IMR-90 (cell line): ENCODE results near the gene ORAI3. TPM values are rescaled to one million over a fixed set of nuclear protein-coding genes. Genes with fewer than 3 reads are reported as not detected.

Experiments
- ATAC-seq: fragments of 200-7000 bp; cut with Tn5 transposase; 2 replicates; pipeline ENCODE4 v1.9.1; 2020; ENCODE audit warnings: low read depth, mild to moderate bottlenecking, moderate library complexity
- BruUV-seq: library from RNA; stranded (reverse); fragments of 400-500 nt; replicated peaks from 2 replicates; lab custom pipeline; 2021; lab: Mats Ljungman, UMichigan
- CTCF ChIA-PET: fragments of 300-600 bp; formaldehyde crosslinking; extraction: SDS; loops from one replicate; lab custom pipeline; 2021; ENCODE audit warnings: antibody characterized with exemption; lab: Yijun Ruan, JAX
- POLR2A ChIA-PET: fragments of 300-600 bp; sonication (Branson Sonifier 250); formaldehyde crosslinking; loops from one replicate; lab custom pipeline; 2022; ENCODE audit warnings: antibody characterized with exemption; ENCODE audit not compliant: unreplicated experiment; lab: Charles Lee
- DNase-seq: peaks from one replicate; pipeline ENCODE4 v3.0.0; 2013
- H2AFZ ChIP-seq: replicated peaks from 2 replicates; pipeline ENCODE3; 2013; ENCODE audit warnings: low read length, mild to moderate bottlenecking; ENCODE audit not compliant: poor library complexity
- H2AK5ac ChIP-seq: 2 replicates; pipeline ENCODE4 v1.6.1; 2013; ENCODE audit warnings: low read depth, low read length, inconsistent platforms
- H2AK9ac ChIP-seq: replicated peaks from 2 replicates; pipeline ENCODE3; 2013; ENCODE audit warnings: mild to moderate bottlenecking, low read depth, low read length, moderate library complexity; ENCODE audit not compliant: poor library complexity
- H2BK120ac ChIP-seq: 2 replicates; pipeline ENCODE4 v1.6.1; 2013; ENCODE audit warnings: low read depth, low read length, inconsistent platforms
- H2BK15ac ChIP-seq: 3 replicates; pipeline ENCODE4 v1.6.1; 2013; ENCODE audit warnings: low read depth, low read length, inconsistent platforms
- H2BK20ac ChIP-seq: 2 replicates; pipeline ENCODE4 v1.6.1; 2013; ENCODE audit warnings: low read depth, mild to moderate bottlenecking, inconsistent platforms, low read length, moderate library complexity
- H2BK5ac ChIP-seq: 2 replicates; pipeline ENCODE4 v1.6.1; 2013; ENCODE audit warnings: mild to moderate bottlenecking, low read depth, low read length, inconsistent platforms; ENCODE audit not compliant: poor library complexity, severe bottlenecking
- H3K14ac ChIP-seq: replicated peaks from 2 replicates; pipeline ENCODE4 v1.6.1; 2013; ENCODE audit warnings: low read depth, low read length, inconsistent platforms
- H3K18ac ChIP-seq: 2 replicates; pipeline ENCODE4 v1.6.1; 2013; ENCODE audit warnings: low read depth, low read length, control low read depth
- H3K23ac ChIP-seq: 2 replicates; pipeline ENCODE4 v1.6.1; 2013; ENCODE audit warnings: low read depth, low read length, inconsistent platforms
- H3K27ac ChIP-seq: 2 replicates; pipeline ENCODE4 v1.5.1; 2013; ENCODE audit warnings: mild to moderate bottlenecking, control low read depth, low read length; ENCODE audit not compliant: insufficient read depth
- H3K27me3 ChIP-seq: 2 replicates; pipeline ENCODE4 v1.6.1; 2013; ENCODE audit warnings: low read length; ENCODE audit not compliant: control insufficient read depth, insufficient read depth
- H3K36me3 ChIP-seq: 2 replicates; pipeline ENCODE4 v1.6.1; 2013; ENCODE audit warnings: low read length, mixed read lengths; ENCODE audit not compliant: control insufficient read depth, insufficient read depth
- H3K4ac ChIP-seq: 2 replicates; pipeline ENCODE4 v1.6.1; 2013; ENCODE audit warnings: low read depth, low read length, inconsistent platforms
- H3K4me1 ChIP-seq: 2 replicates; pipeline ENCODE4 v1.6.1; 2013; ENCODE audit warnings: low read length, mixed read lengths; ENCODE audit not compliant: control insufficient read depth, insufficient read depth
- H3K4me2 ChIP-seq: 2 replicates; pipeline ENCODE4 v1.6.1; 2013; ENCODE audit warnings: low read depth, mild to moderate bottlenecking, control low read depth, low read length, moderate library complexity
- H3K4me3 ChIP-seq: 2 replicates; pipeline ENCODE4 v1.5.1; 2013; ENCODE audit warnings: low read depth, mild to moderate bottlenecking, control low read depth, low read length, moderate library complexity; ENCODE audit not compliant: insufficient read depth
- H3K56ac ChIP-seq: 2 replicates; pipeline ENCODE4 v1.6.1; 2013; ENCODE audit warnings: low read length, inconsistent platforms; ENCODE audit not compliant: insufficient read depth; ENCODE audit errors: extremely low read depth
- H3K79me1 ChIP-seq, 2 experiments: 2 replicates each; pipeline ENCODE4 v1.6.1; 2013; ENCODE audit warnings: low read length in 2 of 2, inconsistent platforms in 1 of 2, low read depth in 1 of 2
- H3K9ac ChIP-seq: 2 replicates; pipeline ENCODE4 v1.6.1; 2013; ENCODE audit warnings: low read depth, low read length, control low read depth
- H3K9me1 ChIP-seq: 2 replicates; pipeline ENCODE4 v1.6.1; 2013; ENCODE audit warnings: low read length, inconsistent platforms; ENCODE audit not compliant: insufficient read depth
- H3K9me3 ChIP-seq: 2 replicates; pipeline ENCODE4 v1.6.1; 2013; ENCODE audit warnings: low read length; ENCODE audit not compliant: control insufficient read depth, insufficient read depth
- H4K20me1 ChIP-seq: 2 replicates; pipeline ENCODE4 v1.6.1; 2013; ENCODE audit warnings: low read length, inconsistent platforms; ENCODE audit not compliant: insufficient read depth
- H4K5ac ChIP-seq: 2 replicates; pipeline ENCODE4 v1.6.1; 2013; ENCODE audit warnings: mild to moderate bottlenecking, low read depth, low read length, control low read depth
- H4K8ac ChIP-seq, 2 experiments: 2 replicates each; pipeline ENCODE4 v1.6.1; 2013; ENCODE audit warnings: low read depth in 2 of 2, low read length in 2 of 2, control low read depth in 1 of 2, inconsistent platforms in 1 of 2
- H4K91ac ChIP-seq: 2 replicates; pipeline ENCODE4 v1.6.1; 2013; ENCODE audit warnings: low read depth, low read length, inconsistent platforms; ENCODE audit not compliant: insufficient read depth
- BHLHE40 ChIP-seq: fragments of 150-350 bp; IDR thresholded peaks from 2 replicates; pipeline ENCODE4 v1.6.1; 2016; ENCODE audit warnings: mild to moderate bottlenecking, low read depth, low read length
- FOS ChIP-seq: fragments of 150-350 bp; IDR thresholded peaks from 2 replicates; pipeline ENCODE4 v1.6.1; 2016; ENCODE audit warnings: low read depth, low read length
- MAZ ChIP-seq: IDR thresholded peaks from 2 replicates; pipeline ENCODE4 v1.6.1; 2012; ENCODE audit warnings: low read depth, mild to moderate bottlenecking, low read length, improper control_type of control experiment, moderate library complexity, borderline replicate concordance
- MXI1 ChIP-seq: IDR thresholded peaks from 2 replicates; pipeline ENCODE4 v1.6.1; 2012; ENCODE audit warnings: low read depth, mild to moderate bottlenecking, low read length, moderate library complexity, borderline replicate concordance
- RAD21 ChIP-seq: IDR thresholded peaks from 2 replicates; pipeline ENCODE4 v1.6.1; 2012; ENCODE audit warnings: low read length, improper control_type of control experiment
- RCOR1 ChIP-seq: IDR thresholded peaks from 2 replicates; pipeline ENCODE4 v1.6.1; 2012; ENCODE audit warnings: mild to moderate bottlenecking, low read length, improper control_type of control experiment; ENCODE audit not compliant: insufficient replicate concordance
- RFX5 ChIP-seq: IDR thresholded peaks from 2 replicates; pipeline ENCODE4 v1.8.0; 2012; ENCODE audit warnings: low read depth, mild to moderate bottlenecking, low read length, moderate library complexity
- SMC3 ChIP-seq: fragments of 150-350 bp; IDR thresholded peaks from 2 replicates; pipeline ENCODE4 v1.6.1; 2016; ENCODE audit warnings: low read depth, mild to moderate bottlenecking, antibody characterized with exemption, low read length, moderate library complexity
- WGBS, 2 experiments: methylation state at CpG; one replicate each; pipeline versions ENCODE4 v1.1.5 to v1.1.7; 2013; ENCODE audit warnings: missing lambda C conversion rate in 2 of 2; ENCODE audit not compliant: insufficient read length in 1 of 2; ENCODE audit errors: extremely low coverage in 2 of 2; 5-methylcytosine and 5-hydroxymethylcytosine counted together
- dilution Hi-C: fragments of 300-500 bp; cut with HindIII; formaldehyde crosslinking; loops from one replicate; pipeline ENCODE4 v1.14.3; 2018; ENCODE audit warnings: low sequenced_read_pairs; ENCODE audit not compliant: unreplicated experiment
- in situ Hi-C: fragments of 300-500 bp; cut with MboI; formaldehyde crosslinking; loops from 3 replicates; pipeline ENCODE4 v1.14.3; 2019; ENCODE audit warnings: low sequenced_read_pairs, inconsistent platforms, mixed read lengths
- intact Hi-C: fragments of 100-400 bp; cut with micrococcal nuclease; formaldehyde crosslinking; loops from 2 replicates; pipeline ENCODE4 v1.10.0; 2022
- polyA plus RNA-seq, 3 experiments: library from polyadenylated mRNA; depleted of rRNA; stranded (reverse); fragments of >200 nt; gene quantifications; 2 replicates each; pipeline ENCODE4 v1.2.3, GENCODE V29; 2012; ENCODE audit warnings: low replicate concordance in 1 of 3
- total RNA-seq: library from RNA; depleted of rRNA; stranded (reverse); fragments of >200 nt; gene quantifications from 2 replicates; pipeline ENCODE4 v1.2.3, GENCODE V29; 2012
- TF ChIP-seq, protein P1 (sequence below): conservative IDR thresholded peaks from 2 replicates; pipeline ENCODE4 v1.5.1; 2012; ENCODE audit warnings: mild to moderate bottlenecking, low read depth, low read length, improper control_type of control experiment
- TF ChIP-seq, protein P2 (sequence below): fragments of 150-350 bp; IDR thresholded peaks from 2 replicates; pipeline ENCODE4 v1.6.1; 2017; ENCODE audit warnings: mild to moderate bottlenecking, antibody characterized with exemption, low read length, low read depth

ORAI3 gene
- total and polyA plus RNA-seq, 2 of the 4 experiments (the other 2 are of a cell fraction) = 6.8 to 16.9 TPM

DNA sequence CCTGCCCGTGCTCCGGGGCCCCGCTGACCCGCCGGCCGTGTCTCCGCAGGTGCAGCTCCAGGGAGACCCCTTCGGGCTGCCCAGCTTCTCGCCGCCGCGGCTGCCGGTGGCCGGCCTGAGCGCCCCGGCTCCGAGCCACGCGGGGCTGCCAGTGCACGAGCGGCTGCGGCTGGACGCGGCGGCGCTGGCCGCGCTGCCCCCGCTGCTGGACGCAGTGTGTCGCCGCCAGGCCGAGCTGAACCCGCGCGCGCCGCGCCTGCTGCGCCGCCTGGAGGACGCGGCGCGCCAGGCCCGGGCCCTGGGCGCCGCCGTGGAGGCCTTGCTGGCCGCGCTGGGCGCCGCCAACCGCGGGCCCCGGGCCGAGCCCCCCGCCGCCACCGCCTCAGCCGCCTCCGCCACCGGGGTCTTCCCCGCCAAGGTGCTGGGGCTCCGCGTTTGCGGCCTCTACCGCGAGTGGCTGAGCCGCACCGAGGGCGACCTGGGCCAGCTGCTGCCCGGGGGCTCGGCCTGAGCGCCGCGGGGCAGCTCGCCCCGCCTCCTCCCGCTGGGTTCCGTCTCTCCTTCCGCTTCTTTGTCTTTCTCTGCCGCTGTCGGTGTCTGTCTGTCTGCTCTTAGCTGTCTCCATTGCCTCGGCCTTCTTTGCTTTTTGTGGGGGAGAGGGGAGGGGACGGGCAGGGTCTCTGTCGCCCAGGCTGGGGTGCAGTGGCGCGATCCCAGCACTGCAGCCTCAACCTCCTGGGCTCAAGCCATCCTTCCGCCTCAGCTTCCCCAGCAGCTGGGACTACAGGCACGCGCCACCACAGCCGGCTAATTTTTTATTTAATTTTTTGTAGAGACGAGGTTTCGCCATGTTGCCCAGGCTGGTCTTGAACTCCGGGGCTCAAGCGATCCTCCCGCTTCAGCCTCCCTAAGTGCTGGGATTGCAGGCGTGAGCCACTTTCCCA lies 46.6 kb upstream of the ORAI3 start:
- H3K14ac ChIP-seq = peak overlapping the region; percentile 90
- ATAC-seq (peak; percentile 98), DNase-seq (peak; percentile 63)
- H3K4me3 ChIP-seq = peak overlapping the region; percentile 39
- H3K4me2 ChIP-seq = peak overlapping the region; percentile 71
- no peak overlapping the region for H2BK120ac ChIP-seq
- H3K4me1 ChIP-seq = peaks cover 4% of the 10 kb centered on the region; the same call in 1 of the 2 replicates
- no peak for TF ChIP-seq FOS
- peak; percentile 78 for TF ChIP-seq MXI1
- TF ChIP-seq, protein P1, sequence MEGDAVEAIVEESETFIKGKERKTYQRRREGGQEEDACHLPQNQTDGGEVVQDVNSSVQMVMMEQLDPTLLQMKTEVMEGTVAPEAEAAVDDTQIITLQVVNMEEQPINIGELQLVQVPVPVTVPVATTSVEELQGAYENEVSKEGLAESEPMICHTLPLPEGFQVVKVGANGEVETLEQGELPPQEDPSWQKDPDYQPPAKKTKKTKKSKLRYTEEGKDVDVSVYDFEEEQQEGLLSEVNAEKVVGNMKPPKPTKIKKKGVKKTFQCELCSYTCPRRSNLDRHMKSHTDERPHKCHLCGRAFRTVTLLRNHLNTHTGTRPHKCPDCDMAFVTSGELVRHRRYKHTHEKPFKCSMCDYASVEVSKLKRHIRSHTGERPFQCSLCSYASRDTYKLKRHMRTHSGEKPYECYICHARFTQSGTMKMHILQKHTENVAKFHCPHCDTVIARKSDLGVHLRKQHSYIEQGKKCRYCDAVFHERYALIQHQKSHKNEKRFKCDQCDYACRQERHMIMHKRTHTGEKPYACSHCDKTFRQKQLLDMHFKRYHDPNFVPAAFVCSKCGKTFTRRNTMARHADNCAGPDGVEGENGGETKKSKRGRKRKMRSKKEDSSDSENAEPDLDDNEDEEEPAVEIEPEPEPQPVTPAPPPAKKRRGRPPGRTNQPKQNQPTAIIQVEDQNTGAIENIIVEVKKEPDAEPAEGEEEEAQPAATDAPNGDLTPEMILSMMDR = peak; percentile 70
- peak; percentile 83 for TF ChIP-seq BHLHE40
- TF ChIP-seq MAZ = peak; percentile 76; the same call in 1 of the 2 replicates
- no peak for TF ChIP-seq RCOR1
- TF ChIP-seq RFX5 = no peak
- TF ChIP-seq, protein P2, sequence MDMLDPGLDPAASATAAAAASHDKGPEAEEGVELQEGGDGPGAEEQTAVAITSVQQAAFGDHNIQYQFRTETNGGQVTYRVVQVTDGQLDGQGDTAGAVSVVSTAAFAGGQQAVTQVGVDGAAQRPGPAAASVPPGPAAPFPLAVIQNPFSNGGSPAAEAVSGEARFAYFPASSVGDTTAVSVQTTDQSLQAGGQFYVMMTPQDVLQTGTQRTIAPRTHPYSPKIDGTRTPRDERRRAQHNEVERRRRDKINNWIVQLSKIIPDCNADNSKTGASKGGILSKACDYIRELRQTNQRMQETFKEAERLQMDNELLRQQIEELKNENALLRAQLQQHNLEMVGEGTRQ = no peak
- peak; percentile 55 for TF ChIP-seq SMC3
- peak; percentile 61 for TF ChIP-seq RAD21
- 17% methylated on average over 33 of the region's 99 CpGs; no CpG with 5 or more reads in 1 of the 2 experiments for WGBS, 2 experiments
- H3K79me1 ChIP-seq = peaks cover 3 to 21% of the 10 kb centered on the region in 2 experiments; a peak in 2 of 4 replicates
- H3K23ac ChIP-seq = no peak overlapping the region
- no peaks in the 10 kb centered on the region for H3K36me3 ChIP-seq
- H3K4ac ChIP-seq = peak overlapping the region; percentile 91
- peak overlapping the region; percentile 63; the same call in 1 of the 2 replicates for H2AK5ac ChIP-seq
- H4K8ac ChIP-seq = peak overlapping the region; percentile 95 to 97
- peak overlapping the region; percentile 97 for H2AFZ ChIP-seq
- peak overlapping the region; percentile 32 for H3K18ac ChIP-seq
- ChIA-PET POLR2A (interaction anchor here (0.5 to 1.2 kb wide), 5 partner anchors 22 to 125 kb away, joined by 3 to 5 read pairs (median 3); no protein-coding TSS in a partner anchor), CTCF (interaction anchor here (0.8 to 1.5 kb wide), 6 partner anchors 10 to 57 kb away, joined by 3 to 9 read pairs (median 4); no protein-coding TSS in a partner anchor)
- in situ Hi-C loops (no loop called here), dilution Hi-C loops (no loop called here), intact Hi-C loops (loop anchor here (1.0 kb wide), 1 partner anchor 58 kb away; no protein-coding TSS in a partner anchor)
- H3K27ac ChIP-seq = peak overlapping the region; percentile 42
- H3K9ac ChIP-seq = peak overlapping the region; percentile 47
- H3K27me3 ChIP-seq = no peaks in the 10 kb centered on the region
- H2AK9ac ChIP-seq = peak overlapping the region; percentile 94
- H2BK5ac ChIP-seq = peak overlapping the region; percentile 49
- 0 out of 2 replicates have a peak, but pooled peaks cover 3% of the 10 kb centered on the region for H4K20me1 ChIP-seq
- H3K9me3 ChIP-seq = no peaks in the 10 kb centered on the region
- H4K5ac ChIP-seq = peak overlapping the region; percentile 86
- no TSS peak for BruUV-seq
- H2BK20ac ChIP-seq = no peak overlapping the region; the same call in 1 of the 2 replicates
- H3K9me1 ChIP-seq = peaks cover 9% of the 10 kb centered on the region
- H3K56ac ChIP-seq = peak overlapping the region; percentile 54; the same call in 1 of the 2 replicates
- peak overlapping the region; percentile 80 for H4K91ac ChIP-seq
- H2BK15ac ChIP-seq = no peak overlapping the region
